MCF 10A (cell line): ENCODE results near the gene PPP1R1B. TPM values are rescaled to one million over a fixed set of nuclear protein-coding genes. Genes with fewer than 3 reads are reported as not detected.
A peak's percentile ranks its signal among the peaks of the same experiment; 100 is the strongest.

Experiments used
- BruUV-seq: library from RNA; stranded (reverse); fragments of 400-500 nt; replicated peaks from 2 replicates; lab custom pipeline; 2021; lab: Mats Ljungman, UMichigan
- CTCF ChIA-PET: fragments of 300-600 bp; sonication (Branson Sonifier 250); formaldehyde crosslinking; extraction: SDS; loops from one replicate; lab custom pipeline; 2021; ENCODE audit warnings: antibody characterized with exemption, inconsistent platforms; lab: Yijun Ruan, JAX
- POLR2A ChIA-PET: fragments of 300-600, 350-650 bp; sonication (Branson Sonifier 250); formaldehyde crosslinking; extraction: SDS; loops from one replicate; lab custom pipeline; 2020; ENCODE audit warnings: antibody characterized with exemption, inconsistent platforms; lab: Yijun Ruan, JAX
- DNase-seq: peaks from one replicate; pipeline ENCODE4 v3.0.0-alpha.2; 2018; ENCODE audit not compliant: unreplicated experiment
- H3K27ac Mint-ChIP-seq: one replicate; pipeline ENCODE4 v1.8.0; 2022; ENCODE audit warnings: mild to moderate bottlenecking, low read depth, mixed read lengths; ENCODE audit not compliant: unreplicated experiment
- H3K27me3 Mint-ChIP-seq: one replicate; pipeline ENCODE4 v1.8.0; 2022; ENCODE audit warnings: mixed read lengths; ENCODE audit not compliant: insufficient read depth, unreplicated experiment
- H3K36me3 Mint-ChIP-seq: one replicate; pipeline ENCODE4 v1.8.0; 2022; ENCODE audit warnings: mild to moderate bottlenecking, moderate library complexity, mixed read lengths; ENCODE audit not compliant: insufficient read depth, unreplicated experiment
- H3K4me1 Mint-ChIP-seq: one replicate; pipeline ENCODE4 v1.8.0; 2022; ENCODE audit warnings: mixed read lengths; ENCODE audit not compliant: insufficient read depth, unreplicated experiment
- H3K4me3 Mint-ChIP-seq: one replicate; pipeline ENCODE4 v1.8.0; 2022; ENCODE audit warnings: mild to moderate bottlenecking, moderate library complexity, mixed read lengths; ENCODE audit not compliant: unreplicated experiment
- H3K9me3 Mint-ChIP-seq: one replicate; pipeline ENCODE4 v1.8.0; 2022; ENCODE audit warnings: mixed read lengths; ENCODE audit not compliant: unreplicated experiment
- CTCF ChIP-seq: fragments of 200-600 bp; IDR thresholded peaks from one replicate; pipeline ENCODE4 v1.8.0; 2022; ENCODE audit warnings: antibody characterized with exemption, mild to moderate bottlenecking; ENCODE audit not compliant: unreplicated experiment
- intact Hi-C: fragments of 100-400 bp; cut with micrococcal nuclease; formaldehyde crosslinking; loops from 2 replicates; pipeline ENCODE4 v1.14.1; 2022
- total RNA-seq: library from RNA; stranded (reverse); gene quantifications from 2 replicates; pipeline ENCODE4 v1.2.3, GENCODE V29; 2022

The PPP1R1B gene
- total RNA-seq, 1 experiment from 2014 or later: not detected

- DNase-seq: peak; percentile 85
- peak; percentile 100 for TF ChIP-seq CTCF
- no TSS peak for BruUV-seq
- Mint-ChIP-seq H3K27me3 (peaks cover 14% of the 10 kb centered on the region), H3K27ac (no peak overlapping the region), H3K4me1 (peaks cover 9% of the 10 kb centered on the region), H3K9me3 (no peaks in the 10 kb centered on the region), H3K4me3 (peak overlapping the region; percentile 9), H3K36me3 (no peaks in the 10 kb centered on the region)
- ChIA-PET POLR2A (interaction anchor here (0.6 to 1.9 kb wide), 14 partner anchors 8 to 359 kb away, joined by 3 to 10 read pairs (median 4); partner anchors contain the start of genes LRRC3C, MIEN1, ORMDL3 and PSMD3), CTCF (interaction anchor here (0.5 to 9.2 kb wide), 61 partner anchors 7 to 1203 kb away, joined by 3 to 146 read pairs (median 4); partner anchors contain the start of genes ERBB2, MED1, MIEN1 and PSMD3)
- intact Hi-C loops: loop anchor here (1.0 to 5.0 kb wide), 4 partner anchors 116 to 414 kb away; partner anchors contain the start of genes GRB7 and PSMD3
These were observed 5.0 kb upstream of the PPP1R1B start for GRCh38 chr17:39621523-39622379.

GRCh38 chr17:39622380-39623006 lies 4.3 kb upstream of the PPP1R1B start:
- DNase-seq: no peak
- intact Hi-C loops: loop anchor here (1.0 to 5.0 kb wide), 5 partner anchors 74 to 415 kb away; partner anchors contain the start of genes GRB7 and PSMD3
- peak overlapping the region; percentile 9 for H3K4me3 Mint-ChIP-seq
- no peaks in the 10 kb centered on the region for H3K9me3 Mint-ChIP-seq
- TF ChIP-seq CTCF: no peak
- peaks cover 9% of the 10 kb centered on the region for H3K4me1 Mint-ChIP-seq
- ChIA-PET POLR2A (interaction anchor here (0.7 to 1.9 kb wide), 9 partner anchors 11 to 305 kb away, joined by 3 to 10 read pairs (median 4); partner anchors contain the start of genes LRRC3C, MIEN1, ORMDL3 and STARD3), CTCF (interaction anchor here (0.6 to 9.2 kb wide), 30 partner anchors 10 to 768 kb away, joined by 3 to 146 read pairs (median 5); partner anchors contain the start of genes ERBB2, MIEN1, PSMD3 and STARD3)
- no peak overlapping the region for H3K27ac Mint-ChIP-seq
- no TSS peak for BruUV-seq
- H3K27me3 Mint-ChIP-seq: peaks cover 15% of the 10 kb centered on the region
- H3K36me3 Mint-ChIP-seq: no peaks in the 10 kb centered on the region

GRCh38 chr17:39623356-39623950 lies 3.3 kb upstream of the PPP1R1B start:
- POLR2A ChIA-PET: interaction anchor here (0.6 to 1.9 kb wide), 5 partner anchors 13 to 107 kb away, joined by 3 to 7 read pairs (median 4); partner anchors contain the start of genes MIEN1 and PGAP3
- Mint-ChIP-seq H3K4me1 (peaks cover 8% of the 10 kb centered on the region), H3K4me3 (no peak overlapping the region), H3K36me3 (no peaks in the 10 kb centered on the region), H3K27me3 (peaks cover 15% of the 10 kb centered on the region), H3K9me3 (no peaks in the 10 kb centered on the region), H3K27ac (no peak overlapping the region)
- BruUV-seq: no TSS peak
- TF ChIP-seq CTCF: peak; percentile 90
- intact Hi-C loops: loop anchor here (1.0 to 5.0 kb wide), 3 partner anchors 75 to 357 kb away; partner anchors contain the start of genes GRB7 and PSMD3
- CTCF ChIA-PET: interaction anchor here (0.5 to 9.2 kb wide), 43 partner anchors 11 to 1958 kb away, joined by 3 to 146 read pairs (median 4); partner anchors contain the start of genes ERBB2, PSMD3 and STARD3
- DNase-seq: peak; percentile 77
